GM18520 (cell line): ENCODE data around the gene GMPR.
A peak's percentile ranks its signal among the peaks of the same experiment; 100 is the strongest.

Source experiments
- ATAC-seq: cut with Tn5 transposase; IDR thresholded peaks from one replicate; pipeline ENCODE4 v1.9.1; 2021; ENCODE audit not compliant: unreplicated experiment

Gene GMPR

GRCh38 chr6:16296061-16296670 lies 57.8 kb downstream of the GMPR start:
- ATAC-seq, result no peak

DNA sequence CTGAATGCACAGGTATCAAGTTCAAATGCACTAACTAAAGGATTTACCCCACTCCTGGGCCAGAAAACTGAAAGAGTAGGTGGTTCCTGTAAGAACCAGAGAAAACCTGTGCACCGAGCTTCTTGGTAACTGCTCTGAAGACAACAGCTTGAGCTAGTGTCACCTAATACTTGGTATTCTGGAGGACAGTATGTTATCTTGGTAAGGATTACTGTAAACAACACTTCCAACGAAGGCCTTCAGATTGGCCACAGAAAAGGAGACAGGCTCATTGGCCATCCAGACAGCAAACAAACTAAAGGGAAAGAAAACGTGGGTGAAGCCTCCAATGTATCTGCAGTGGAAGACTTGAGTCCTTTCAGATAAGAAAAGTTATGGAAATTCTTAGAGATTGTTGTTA lies 61.5 kb downstream of the GMPR start:
- ATAC-seq, result no peak

DNA sequence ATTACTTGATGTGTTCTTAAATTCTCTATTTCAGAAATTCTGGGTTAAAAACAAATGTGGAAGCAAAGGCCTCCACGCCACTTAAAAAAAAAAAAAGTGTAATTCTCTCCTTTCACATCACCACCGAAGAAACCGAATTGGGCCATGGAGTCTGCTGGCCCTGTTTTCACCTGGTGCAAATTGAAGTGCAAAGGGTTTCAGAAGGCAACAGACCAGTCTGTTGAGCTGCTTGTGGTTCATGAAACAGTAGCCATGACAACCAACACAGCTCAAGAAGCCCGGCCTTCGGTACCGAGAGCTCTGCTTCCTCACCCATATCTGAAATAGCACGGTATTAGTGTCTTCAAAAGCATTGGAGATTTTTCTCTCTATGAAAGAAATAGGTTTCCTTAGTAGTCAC lies 63.1 kb downstream of the GMPR start:
- ATAC-seq, result no peak

GRCh38 chr6:16302721-16303552 lies 64.5 kb downstream of the GMPR start:
- ATAC-seq, result no peak

GRCh38 chr6:16305246-16305725 lies 66.9 kb downstream of the GMPR start:
- ATAC-seq, result peak; percentile 74

DNA sequence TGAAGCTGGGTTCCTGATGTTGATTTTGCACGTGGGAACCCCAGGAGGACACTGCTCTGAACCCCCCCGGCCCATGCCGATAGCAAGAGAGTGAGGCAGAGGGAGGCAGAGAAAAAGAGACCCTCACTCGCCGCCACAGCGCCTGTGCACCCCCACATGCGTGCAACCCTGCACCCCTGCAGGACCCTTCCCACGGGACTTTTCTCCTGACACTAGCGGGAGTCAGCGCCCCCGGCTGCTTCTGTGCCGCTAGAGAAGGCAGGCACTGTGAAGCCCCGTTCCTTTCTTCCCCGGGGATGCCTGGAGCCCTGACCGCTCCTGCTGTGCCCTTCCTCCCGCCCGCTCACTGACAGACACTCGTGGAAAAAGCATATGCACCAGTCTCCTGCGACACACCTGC lies 67.4 kb downstream of the GMPR start:
- peak; percentile 12 for ATAC-seq

DNA sequence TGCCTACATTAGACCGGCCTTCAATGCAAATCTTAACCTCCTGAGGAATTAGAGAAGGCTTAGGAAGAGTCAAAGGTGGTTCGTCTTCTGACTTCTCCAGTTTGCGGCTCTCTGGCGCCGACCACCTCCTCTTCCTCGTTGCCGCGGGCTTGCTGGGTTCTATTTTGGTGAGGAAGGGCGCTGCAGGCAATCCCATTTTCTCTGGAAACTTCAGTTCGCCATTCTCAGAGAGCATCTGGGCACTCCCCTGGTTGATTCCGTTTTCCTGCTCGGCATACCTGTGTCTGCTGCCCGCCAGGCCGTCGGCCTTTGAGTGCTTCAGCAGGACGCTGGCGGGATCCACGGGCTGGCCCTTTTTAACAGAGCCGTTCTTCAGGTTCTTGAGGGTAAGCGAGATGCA lies 67.9 kb downstream of the GMPR start:
- ATAC-seq, result no peak

- no peak for ATAC-seq
Observed at GRCh38 chr6:16311763-16312162, 73.4 kb downstream of the GMPR start.

DNA sequence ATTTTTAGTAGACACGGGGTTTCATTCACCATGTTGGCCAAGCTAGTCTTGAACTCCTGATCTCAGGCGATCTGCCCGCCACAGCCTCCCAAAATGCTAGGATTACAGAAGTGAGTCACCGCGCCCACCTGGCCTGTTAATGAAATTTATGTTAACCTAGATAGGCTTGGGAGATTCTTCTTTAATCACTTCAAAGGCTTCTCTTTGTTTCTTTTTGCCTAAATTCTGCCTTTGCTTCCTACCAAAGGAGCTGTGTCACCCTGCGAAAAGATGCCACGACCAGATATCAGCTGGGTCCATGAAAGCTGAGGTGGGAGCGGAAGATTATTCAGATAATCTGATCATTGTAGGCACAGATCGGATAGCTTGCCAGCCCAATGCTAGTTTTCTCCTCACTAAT lies 75.3 kb downstream of the GMPR start:
- no peak for ATAC-seq

DNA sequence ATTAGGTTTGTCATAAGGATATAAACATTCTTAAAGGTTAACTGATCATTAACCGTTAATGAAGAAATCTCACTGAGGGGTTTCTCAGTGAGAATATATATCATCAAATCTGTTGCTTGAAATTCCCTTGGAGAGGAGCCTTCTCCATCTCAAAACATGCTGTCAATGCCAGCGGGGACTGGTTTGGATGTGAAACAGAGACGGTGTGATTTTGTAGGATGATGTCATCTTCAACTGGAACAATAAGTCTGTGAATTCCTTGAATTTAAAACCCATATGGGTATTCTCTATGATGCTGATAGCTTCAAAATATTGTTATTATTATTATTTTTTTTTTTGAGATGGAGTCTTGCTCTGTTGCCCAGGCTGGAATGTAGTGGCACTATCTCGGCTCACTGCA lies 75.9 kb downstream of the GMPR start:
- ATAC-seq, result no peak

GRCh38 chr6:16316741-16317251 lies 78.4 kb downstream of the GMPR start:
- ATAC-seq, result no peak

GRCh38 chr6:16318538-16318937 lies 80.2 kb downstream of the GMPR start:
- no peak for ATAC-seq

- no peak for ATAC-seq
Observed at GRCh38 chr6:16318953-16319720, 80.8 kb downstream of the GMPR start.

DNA sequence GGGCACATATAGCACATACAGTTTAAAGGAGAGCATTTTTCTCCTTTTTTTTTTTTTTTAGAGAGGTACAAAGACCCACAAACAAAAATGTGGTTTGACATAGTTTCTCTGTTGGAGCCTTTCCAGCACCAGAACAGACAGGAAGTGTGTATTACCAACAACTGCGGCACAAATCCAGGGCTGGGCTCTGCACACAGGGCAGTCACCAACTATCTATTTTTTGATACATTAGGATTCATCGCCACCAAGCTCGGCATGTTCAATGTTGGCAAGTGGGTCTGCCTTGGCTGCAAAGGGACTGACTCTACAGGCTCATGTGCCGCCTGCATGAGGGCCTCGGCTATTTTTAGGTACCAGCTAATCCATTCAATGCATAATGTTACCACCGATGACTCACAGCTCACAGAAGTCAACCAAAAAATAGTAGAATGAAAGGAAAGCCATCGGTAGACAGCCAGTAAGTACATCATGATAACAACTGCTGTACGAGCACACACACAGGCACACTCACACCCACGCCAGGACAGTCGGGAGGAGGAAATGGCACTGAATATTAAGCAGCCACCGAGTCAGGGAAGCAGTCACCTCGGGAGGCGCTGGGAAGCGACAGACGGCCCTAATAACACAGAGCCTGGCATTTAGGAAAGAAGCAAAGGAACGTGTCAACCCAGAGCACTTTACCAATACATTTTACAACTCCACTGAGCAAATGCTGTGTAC lies 81.6 kb downstream of the GMPR start:
- peak; percentile 43 for ATAC-seq

- ATAC-seq, result no peak
Observed at GRCh38 chr6:16320533-16321340, 82.3 kb downstream of the GMPR start.

GRCh38 chr6:16321341-16321710 lies 82.9 kb downstream of the GMPR start:
- no peak for ATAC-seq

GRCh38 chr6:16321826-16322225 lies 83.4 kb downstream of the GMPR start:
- ATAC-seq, result no peak

DNA sequence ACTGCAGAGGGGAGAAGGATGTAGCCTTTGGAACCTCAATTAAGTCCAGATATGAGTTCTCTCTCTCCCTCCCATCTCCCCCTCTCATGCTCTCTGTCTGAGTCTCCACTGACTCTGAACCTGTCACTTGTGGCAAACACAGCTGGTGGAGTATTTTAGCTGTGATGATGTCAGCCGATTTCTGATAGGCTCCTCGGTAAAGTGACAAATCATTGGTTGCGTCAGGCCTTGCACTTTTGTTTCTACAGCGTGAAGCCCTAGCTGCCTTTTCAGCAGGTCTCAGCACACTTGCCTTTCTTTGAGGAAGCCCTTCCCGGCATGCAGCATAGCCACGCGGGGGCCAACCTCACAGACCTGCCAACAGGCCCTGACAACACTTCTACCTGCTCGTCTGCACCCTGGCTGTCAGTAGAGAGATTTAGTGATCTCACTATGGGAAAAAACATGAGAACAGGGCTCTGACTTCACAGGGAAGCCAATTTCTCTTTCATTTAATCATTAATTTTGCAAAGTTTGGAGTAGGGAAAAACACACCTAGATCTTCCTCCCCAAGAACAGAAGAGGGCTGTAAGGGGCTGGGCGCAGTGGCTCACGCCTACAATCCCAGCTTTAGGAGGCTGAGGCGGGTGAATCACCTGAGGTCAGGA lies 84.4 kb downstream of the GMPR start:
- ATAC-seq, result peak; percentile 86

DNA sequence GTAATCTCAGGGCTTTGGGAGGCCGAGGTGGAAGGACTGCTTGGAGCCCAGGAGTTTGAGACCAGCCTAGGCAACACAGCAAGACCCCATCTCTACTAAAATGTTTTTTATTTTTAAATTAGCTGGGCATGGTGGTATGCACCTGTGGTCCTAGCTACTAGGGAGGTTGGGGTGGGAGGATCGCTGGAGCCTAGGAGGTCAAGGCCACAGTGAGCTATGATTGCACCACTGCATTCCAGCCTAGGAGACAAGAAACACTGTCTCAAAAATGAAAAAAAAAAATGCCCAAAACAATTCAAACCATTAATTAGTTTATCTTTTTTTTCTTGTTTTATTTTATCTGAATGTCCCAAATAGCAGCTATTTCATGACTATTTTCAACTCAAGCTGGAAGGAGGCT lies 85.8 kb downstream of the GMPR start:
- ATAC-seq, result no peak
